GM12892 (cell line): ENCODE measurements around the gene ERBB2.

ENCODE experiments used
- POLR2A ChIP-seq: IDR thresholded peaks from 2 replicates; pipeline ENCODE4 v1.6.1; 2011; ENCODE audit warnings: low read depth, low read length, control low read depth
- POLR2AphosphoS5 ChIP-seq: IDR thresholded peaks from 2 replicates; pipeline ENCODE4 v1.6.1; 2011; ENCODE audit warnings: low read depth, low read length, control low read depth
- TAF1 ChIP-seq: IDR thresholded peaks from 2 replicates; pipeline ENCODE4 v1.6.1; 2011; ENCODE audit warnings: low read depth, mild to moderate bottlenecking, control low read depth, low read length, borderline replicate concordance

DNA sequence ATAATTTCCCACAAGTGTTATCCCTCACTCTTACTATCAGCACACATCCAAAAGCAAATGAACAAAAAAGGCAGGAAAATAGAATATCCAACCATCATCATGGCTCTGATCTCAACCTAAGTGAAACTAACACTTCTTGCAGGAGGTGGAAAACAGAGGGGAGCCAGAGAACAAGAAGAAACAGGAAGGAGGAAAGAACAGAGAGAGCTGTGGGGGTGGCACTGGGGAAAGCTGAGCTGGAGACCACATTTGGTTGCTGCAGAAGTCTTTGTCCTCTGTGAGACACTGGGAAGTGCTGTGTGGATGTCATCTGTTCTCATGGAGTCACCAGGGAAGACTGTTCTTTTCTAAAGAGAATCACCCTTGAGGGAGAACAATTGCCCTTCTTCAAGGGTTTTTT, 72.6 kb downstream of the ERBB2 start:
- no peak for TF ChIP-seq POLR2A
- no peak for TF ChIP-seq POLR2AphosphoS5
- TF ChIP-seq TAF1 = no peak
